HG02840 (cell line): ENCODE measurements around the gene UQCRQ.
A peak's percentile ranks its signal among the peaks of the same experiment; 100 is the strongest.

Source experiments
- ATAC-seq: cut with Tn5 transposase; IDR thresholded peaks from one replicate; pipeline ENCODE4 v1.9.1; 2021; ENCODE audit warnings: mild to moderate bottlenecking, moderate library complexity, moderate number of reproducible peaks; ENCODE audit not compliant: unreplicated experiment, low FRiP score

Gene UQCRQ

DNA sequence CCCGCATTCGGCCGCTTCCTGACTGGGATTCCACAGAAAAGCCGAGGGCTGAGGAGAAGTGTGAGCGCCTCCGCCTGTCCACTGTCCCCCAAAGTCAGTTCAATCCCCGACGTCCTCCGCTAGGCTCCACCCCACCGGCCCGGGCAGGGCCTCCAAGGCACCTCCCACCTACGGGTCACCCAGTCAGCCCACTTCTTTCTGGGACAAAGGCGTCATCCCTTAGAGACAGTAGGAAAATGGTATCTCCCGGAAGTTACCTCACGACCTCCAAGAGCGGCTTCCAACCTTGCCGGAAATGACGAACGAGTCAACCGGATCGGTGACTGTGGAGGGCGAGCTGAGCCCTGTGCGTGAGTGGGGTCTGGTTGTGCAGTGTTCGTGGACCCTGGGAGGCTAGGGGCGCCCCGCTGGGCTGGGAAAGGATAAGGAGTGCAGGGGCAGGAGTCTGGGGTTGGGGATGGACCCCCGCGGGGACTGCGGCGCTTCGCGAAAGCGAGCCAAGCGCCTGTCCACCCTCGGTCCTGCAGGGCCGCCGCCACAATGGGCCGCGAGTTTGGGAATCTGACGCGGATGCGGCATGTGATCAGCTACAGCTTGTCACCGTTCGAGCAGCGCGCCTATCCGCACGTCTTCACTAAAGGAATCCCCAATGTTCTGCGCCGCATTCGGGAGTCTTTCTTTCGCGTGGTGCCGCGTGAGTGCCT lies at the start of gene UQCRQ, which contains the start of gene GDF9:
Gene UQCRQ, plus strand, starts transcription at position 301 of the 704 bp plus-strand sequence. Its CDS starts 240 bp downstream, at position 541.
Gene GDF9, minus strand, starts transcription at position 128 of the 704 bp plus-strand sequence. CDS start 1,936 bp downstream, outside the sequence.
- peak; percentile 99 for ATAC-seq

DNA sequence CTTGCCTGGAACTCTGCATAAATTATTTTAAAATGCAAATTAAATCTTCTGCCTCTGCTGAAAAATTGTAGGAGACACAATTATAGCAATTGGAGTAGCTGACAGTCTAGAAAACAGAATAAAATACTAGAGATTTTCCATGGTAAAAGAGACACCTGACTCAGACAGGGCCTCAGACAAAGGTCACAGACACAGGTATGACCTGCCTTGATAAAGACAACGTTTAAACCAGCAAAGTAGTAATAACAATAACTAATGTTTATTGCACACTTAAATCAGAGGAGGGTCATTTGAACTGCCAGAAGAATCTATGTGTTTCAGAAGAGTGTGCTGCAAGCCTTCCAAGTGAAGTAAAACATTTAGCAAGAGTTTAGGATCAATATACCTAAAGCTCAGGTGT lies 49.4 kb upstream of the UQCRQ start:
- ATAC-seq, result no peak

GRCh38 chr5:132819468-132819867 lies 47.0 kb upstream of the UQCRQ start:
- ATAC-seq, result no peak

DNA sequence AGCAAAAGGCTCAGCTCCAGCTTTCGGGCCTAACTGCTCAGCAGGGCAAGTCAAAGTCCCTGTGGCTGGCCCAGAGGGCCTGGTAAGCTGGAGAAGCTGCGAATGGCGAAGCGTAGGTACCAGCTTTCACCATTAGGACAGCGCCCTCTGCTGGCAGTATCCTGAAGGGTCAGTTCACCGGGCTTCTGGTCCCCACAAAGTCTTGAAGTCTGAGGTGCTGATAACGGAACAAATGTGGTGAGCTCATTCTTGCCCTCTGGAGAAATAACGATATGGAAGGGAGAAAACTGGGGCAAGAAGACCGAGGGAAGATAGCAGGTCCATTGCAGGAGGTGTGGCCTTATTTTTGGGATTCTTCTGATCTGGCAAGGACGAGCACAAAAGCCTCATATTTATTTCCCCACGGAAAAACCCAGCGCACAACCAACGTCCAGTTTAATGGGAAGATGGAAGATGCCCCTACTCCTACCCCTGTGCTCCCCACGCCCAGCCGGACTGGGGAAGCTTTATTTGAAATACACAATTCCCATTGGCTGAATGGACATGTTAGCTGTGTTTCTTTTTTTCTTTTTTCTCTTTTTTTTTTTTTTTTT lies 46.2 kb upstream of the UQCRQ start:
- no peak for ATAC-seq

DNA sequence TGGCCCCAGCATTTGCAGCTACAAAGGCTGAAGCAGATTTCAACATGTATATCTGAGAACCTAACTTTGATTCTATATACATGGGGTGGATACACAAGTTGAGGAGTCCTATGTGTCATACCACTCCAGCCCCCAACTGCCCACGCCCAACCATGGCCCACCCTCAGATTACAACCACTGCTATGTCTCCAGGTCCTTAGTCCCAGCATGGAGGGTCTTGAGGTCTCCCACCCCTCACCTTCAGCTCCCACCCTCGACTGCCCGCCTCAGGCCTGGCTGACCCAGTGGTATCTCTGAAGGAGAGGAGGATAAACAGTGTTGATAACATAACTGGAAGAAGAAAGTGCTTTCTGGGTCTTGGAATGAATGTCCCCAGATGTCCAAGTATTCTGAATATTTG lies 45.1 kb upstream of the UQCRQ start:
- no peak for ATAC-seq

DNA sequence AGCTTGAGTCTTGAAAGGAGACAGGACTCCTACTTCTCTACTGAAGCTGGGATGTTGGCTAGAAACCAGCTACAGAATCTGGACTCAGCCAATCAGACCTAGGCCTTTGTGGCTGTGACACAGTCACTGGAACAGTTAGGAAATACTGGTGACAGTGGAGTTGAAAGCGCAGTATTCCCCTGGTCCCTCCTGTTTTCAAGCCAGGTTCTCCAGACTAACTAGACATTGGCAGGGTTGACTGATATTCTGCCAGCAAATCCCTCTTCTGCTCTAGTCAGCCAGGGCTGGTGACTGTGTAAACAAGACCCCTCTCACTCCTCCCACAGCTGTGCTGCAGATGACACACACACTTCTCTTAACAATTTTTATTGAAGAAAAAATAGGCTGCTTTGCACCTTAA lies 44.7 kb upstream of the UQCRQ start:
- ATAC-seq, result no peak

GRCh38 chr5:132822650-132823480 lies 43.6 kb upstream of the UQCRQ start:
- no peak for ATAC-seq

- ATAC-seq, result no peak
These were observed 42.9 kb upstream of the UQCRQ start for GRCh38 chr5:132823481-132824050.

DNA sequence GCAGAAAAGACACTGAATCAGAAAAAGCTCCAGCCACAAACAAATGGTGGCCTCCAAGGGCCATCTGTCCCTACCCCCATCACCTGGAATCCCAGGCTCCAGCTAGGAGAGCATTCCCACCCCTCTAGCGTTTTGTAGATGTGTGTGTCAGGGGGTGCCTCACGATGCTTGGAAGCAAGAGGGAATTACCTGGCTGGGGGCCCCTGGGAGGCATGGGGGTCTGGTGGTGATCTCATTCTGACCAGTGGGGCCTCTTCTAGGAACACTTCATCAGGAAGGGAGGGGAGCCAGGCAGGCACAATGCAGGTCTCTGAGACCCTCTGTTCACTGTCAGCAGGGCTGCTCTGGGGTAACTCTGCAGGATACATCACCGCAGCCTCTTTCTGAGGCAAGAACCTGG lies 42.0 kb upstream of the UQCRQ start:
- no peak for ATAC-seq

DNA sequence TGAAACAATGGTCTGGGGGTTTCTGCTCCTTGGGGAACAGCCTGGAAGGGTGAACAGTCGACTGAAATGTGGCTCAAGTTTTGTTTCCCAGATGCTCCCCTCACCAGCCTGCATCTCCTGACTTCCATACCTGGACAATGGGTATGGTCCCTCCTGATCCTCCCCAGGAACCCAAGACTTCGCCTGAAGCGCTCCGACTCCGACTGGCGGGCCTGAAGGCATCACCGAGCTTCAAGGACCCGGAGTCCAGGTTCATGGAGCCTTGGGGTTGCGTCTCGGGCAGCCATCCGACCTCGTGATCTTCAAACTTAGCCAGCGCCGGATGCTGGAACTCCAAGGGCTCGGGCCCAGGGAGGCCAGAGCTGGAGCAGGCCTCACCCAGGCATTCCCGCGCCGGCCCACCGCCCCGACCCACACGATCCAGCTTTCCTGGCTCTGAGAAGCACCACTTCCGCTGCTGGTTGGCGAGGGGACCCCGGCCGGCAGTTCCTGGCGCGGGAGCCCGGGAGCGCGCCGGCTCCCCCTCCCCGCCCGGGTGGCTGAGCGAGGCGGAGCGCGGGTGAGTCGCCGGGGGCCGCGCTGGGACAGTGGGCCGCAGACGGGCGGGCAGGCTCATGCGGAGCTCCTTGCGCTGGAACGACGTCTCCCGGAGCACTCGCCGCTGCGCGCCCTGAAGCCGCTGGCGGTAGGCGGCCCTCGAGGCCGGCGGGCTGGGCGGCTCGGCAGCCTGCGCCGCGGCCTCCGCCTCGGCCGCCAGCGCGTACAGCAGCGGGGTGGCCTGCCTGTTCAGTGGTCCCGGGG lies 41.2 kb upstream of the UQCRQ start:
- no peak for ATAC-seq

- ATAC-seq, result no peak
These were observed 40.5 kb upstream of the UQCRQ start for GRCh38 chr5:132825834-132826391.

DNA sequence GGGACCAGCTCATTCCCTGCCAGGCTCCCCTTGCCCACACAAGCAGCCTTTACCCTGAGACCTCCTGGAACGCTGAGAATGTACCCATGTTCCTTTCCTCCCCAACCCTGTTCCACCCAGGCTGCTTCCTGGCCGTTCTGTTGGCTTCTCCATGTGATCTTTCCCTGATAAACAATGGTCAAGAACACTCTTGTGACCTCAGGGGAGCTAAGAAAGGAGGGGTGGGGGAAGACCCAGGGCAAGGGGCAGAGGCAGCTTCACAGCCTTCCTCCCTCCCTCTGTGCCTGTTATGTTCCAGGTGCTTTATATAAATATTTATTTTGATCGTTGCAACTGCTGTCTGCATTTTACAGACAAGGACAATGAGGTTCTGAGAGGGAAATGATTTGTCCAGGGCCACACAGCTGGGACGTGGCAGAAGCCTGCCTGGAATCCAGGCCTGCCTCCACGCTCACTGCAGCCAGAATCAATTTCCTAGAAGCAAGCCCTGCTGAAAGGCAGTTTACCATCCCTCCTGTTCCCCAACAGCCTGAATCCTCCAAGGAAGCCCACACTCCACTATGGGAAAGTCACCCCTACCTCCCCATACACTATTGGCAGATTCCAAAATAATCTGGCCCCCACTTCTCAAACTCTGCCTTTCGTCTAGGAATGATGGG lies 39.9 kb upstream of the UQCRQ start:
- ATAC-seq, result no peak

DNA sequence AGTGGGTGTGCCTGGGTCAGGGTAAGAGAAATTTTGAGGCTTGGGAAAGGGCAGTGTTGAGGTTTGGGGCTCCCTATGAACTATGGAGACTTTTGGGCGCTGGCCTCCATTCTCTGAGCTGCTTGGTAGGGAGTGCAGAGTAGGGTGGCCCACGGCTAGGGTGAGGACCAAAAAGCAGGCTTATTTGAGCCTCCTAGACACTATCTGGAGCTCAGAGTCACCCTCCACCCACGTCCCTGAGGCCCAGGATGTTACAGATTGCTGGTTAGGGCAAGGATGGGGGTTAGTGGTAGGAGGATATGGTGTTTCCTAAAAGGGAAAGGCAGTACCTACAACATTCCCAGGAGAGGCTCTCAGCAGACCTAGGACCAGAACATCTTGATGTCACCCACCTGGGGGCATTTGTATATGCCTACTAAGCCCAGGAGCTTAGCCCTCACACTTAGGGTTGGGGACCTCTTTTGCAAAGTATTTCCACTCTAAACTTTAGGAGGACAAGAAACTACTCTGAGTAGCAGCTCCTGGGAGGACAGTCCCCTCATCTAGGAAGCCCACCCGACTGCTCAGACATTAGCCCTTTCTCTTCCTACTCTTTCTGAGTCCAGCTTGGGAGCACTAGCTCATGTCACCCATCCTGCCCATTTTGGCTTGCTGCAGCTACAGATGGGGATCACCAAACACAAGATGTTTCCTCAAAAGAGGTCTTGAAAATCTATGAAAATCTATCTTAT lies 38.3 kb upstream of the UQCRQ start:
- ATAC-seq, result no peak

DNA sequence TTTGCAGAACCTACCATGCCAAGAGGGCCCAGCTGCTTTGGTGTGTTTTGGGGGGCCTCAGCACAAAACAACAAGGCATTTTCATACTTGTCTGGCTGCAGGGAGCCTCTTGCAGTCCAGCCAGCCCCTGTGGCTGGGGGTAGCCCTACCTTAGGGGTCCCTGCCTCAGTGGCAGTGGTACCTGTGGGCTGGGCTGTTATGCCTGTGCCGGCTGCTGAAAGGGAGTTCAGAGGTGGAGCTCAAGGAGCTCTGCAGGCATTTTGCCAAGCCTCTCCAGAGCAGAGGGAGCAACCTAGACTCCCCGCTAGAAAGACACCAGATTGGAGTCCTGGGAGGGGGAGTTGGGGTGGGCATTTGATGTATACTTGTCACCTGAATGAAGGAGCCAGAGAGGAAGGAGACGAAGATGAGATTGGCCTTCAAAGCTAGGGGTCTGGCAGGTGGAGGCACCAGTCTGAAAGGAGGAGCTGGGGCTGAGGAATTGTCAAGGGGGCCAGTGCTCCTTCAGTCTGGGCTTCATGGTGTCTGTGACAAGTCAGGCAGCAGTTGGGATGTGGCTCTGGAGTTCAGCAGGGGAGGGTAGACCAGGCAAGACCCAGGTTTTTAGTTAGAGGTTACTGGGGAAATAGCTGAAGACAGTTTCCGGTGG lies 37.5 kb upstream of the UQCRQ start:
- ATAC-seq, result no peak

DNA sequence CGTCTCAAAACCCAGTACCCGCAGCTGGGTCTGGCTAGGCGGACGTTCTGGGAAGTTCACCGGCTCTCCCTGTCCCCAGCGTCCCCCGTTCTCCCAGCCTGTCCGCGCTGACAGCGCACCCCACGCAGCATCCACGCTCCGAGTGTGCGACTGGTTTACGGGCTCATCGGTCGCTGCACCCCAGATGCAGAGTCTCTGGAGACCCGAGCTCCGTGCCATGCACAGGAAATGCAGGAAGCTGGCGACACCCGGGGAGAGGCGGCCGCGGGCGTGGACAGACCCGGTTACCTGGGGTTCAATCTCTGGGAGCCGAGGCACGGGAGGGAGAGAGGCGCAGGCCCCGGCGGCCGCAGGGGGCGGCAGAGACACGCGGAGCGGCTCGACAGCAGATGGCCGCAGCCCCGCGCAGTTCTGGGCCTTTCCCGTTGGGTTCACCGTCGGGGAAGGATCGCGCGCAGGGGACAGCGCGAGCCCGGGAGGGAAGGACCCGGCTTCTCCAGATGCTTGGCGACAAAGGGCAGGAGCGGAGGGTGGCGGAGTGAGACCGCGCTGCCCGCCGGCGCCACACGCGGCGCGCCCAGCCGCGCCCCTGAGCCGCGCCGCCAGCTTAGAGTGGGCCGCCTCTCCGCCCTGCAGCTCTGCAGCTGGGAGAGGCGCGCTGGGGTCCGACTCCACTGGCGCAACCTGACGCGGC lies 36.6 kb upstream of the UQCRQ start:
- ATAC-seq, result peak; percentile 69

- ATAC-seq, result peak; percentile 47
These were observed 35.9 kb upstream of the UQCRQ start, which contains the start of gene SHROOM1 for GRCh38 chr5:132830436-132831094. TSS of gene SHROOM1 (minus strand) at chr5:132830647. CDS start at chr5:132826140, 4,507 bp downstream.
